Natural killer cell (primary cell): Measurements from ENCODE around the gene COL8A1. TPM values are rescaled to one million over a fixed set of nuclear protein-coding genes. Genes with fewer than 3 reads are reported as not detected.

Source experiments
- ATAC-seq, 3 donors: fragments of 150-1000 bp in 2 of 3; fragments of 200-7000 bp in 1 of 3; cut with Tn5 transposase; 1 replicate in 1 of 3; 2 replicates in 2 of 3; pipeline ENCODE4 v1.10.0; 2021; ENCODE audit warnings: mild to moderate bottlenecking in 2 of 3, moderate library complexity in 2 of 3
- DNase-seq, 2 donors: peaks; one replicate each; pipeline versions ENCODE4 v3.0.0 to v3.0.0-alpha.2; 2013 to 2021; ENCODE audit warnings: mixed read lengths in 1 of 2
- H3K27ac ChIP-seq: one replicate; pipeline ENCODE4 v1.5.1; 2013; ENCODE audit warnings: mild to moderate bottlenecking, low read length
- H3K27me3 ChIP-seq: one replicate; pipeline ENCODE4 v1.6.1; 2013; ENCODE audit warnings: low read length; ENCODE audit not compliant: control insufficient read depth, insufficient read depth
- H3K36me3 ChIP-seq: one replicate; pipeline ENCODE4 v1.6.1; 2013; ENCODE audit warnings: low read length; ENCODE audit not compliant: control insufficient read depth, insufficient read depth
- H3K4me1 ChIP-seq: one replicate; pipeline ENCODE4 v1.6.1; 2013; ENCODE audit warnings: low read length; ENCODE audit not compliant: control insufficient read depth, insufficient read depth
- H3K4me3 ChIP-seq: one replicate; pipeline ENCODE4 v1.5.1; 2013; ENCODE audit warnings: low read length
- H3K9me3 ChIP-seq: one replicate; pipeline ENCODE4 v1.6.1; 2013; ENCODE audit warnings: low read length; ENCODE audit not compliant: control insufficient read depth, insufficient read depth
- H3K27ac Mint-ChIP-seq, 2 donors: one replicate each; pipeline ENCODE4 v1.8.0; 2022; ENCODE audit warnings: mild to moderate bottlenecking in 2 of 2, mixed read lengths in 2 of 2, moderate library complexity in 1 of 2
- H3K27me3 Mint-ChIP-seq, 2 donors: one replicate each; pipeline ENCODE4 v1.8.0; 2022; ENCODE audit warnings: low read depth in 2 of 2, mixed read lengths in 2 of 2
- H3K36me3 Mint-ChIP-seq: one replicate; pipeline ENCODE4 v1.8.0; 2022; ENCODE audit warnings: mixed read lengths
- H3K4me1 Mint-ChIP-seq, 2 donors: one replicate each; pipeline ENCODE4 v1.8.0; 2022; ENCODE audit warnings: mixed read lengths in 2 of 2
- H3K4me3 Mint-ChIP-seq: one replicate; pipeline ENCODE4 v1.8.0; 2022; ENCODE audit warnings: mild to moderate bottlenecking, moderate library complexity, mixed read lengths
- H3K9me3 Mint-ChIP-seq, 2 donors: one replicate each; pipeline ENCODE4 v1.8.0; 2022; ENCODE audit warnings: mixed read lengths in 2 of 2
- WGBS: methylation state at CpG from one replicate; pipeline ENCODE4 v1.1.7; 2013; ENCODE audit warnings: missing lambda C conversion rate; ENCODE audit not compliant: insufficient coverage; 5-methylcytosine and 5-hydroxymethylcytosine counted together
- intact Hi-C: fragments of 100-400 bp; cut with micrococcal nuclease; formaldehyde crosslinking; loops from one replicate; pipeline ENCODE4 v1.14.2; 2022
- total RNA-seq, 4 donors: library from RNA; stranded (reverse); fragments of 120-200 nt in 1 of 4; gene quantifications; one replicate each; pipeline versions ENCODE4 v1.2.3 to v1.2.4, GENCODE V29; 2013 to 2022
- TF ChIP-seq, protein P1 (sequence below): fragments of 200-600 bp; IDR thresholded peaks from one replicate; pipeline ENCODE4 v1.8.0; 2022; ENCODE audit warnings: antibody characterized with exemption

The COL8A1 gene
- total RNA-seq, 3 donors from 2014 or later (not counting 1 experiment from before 2014, with no cell fraction given), result 0.12 to 0.23 TPM; not detected in 1

DNA sequence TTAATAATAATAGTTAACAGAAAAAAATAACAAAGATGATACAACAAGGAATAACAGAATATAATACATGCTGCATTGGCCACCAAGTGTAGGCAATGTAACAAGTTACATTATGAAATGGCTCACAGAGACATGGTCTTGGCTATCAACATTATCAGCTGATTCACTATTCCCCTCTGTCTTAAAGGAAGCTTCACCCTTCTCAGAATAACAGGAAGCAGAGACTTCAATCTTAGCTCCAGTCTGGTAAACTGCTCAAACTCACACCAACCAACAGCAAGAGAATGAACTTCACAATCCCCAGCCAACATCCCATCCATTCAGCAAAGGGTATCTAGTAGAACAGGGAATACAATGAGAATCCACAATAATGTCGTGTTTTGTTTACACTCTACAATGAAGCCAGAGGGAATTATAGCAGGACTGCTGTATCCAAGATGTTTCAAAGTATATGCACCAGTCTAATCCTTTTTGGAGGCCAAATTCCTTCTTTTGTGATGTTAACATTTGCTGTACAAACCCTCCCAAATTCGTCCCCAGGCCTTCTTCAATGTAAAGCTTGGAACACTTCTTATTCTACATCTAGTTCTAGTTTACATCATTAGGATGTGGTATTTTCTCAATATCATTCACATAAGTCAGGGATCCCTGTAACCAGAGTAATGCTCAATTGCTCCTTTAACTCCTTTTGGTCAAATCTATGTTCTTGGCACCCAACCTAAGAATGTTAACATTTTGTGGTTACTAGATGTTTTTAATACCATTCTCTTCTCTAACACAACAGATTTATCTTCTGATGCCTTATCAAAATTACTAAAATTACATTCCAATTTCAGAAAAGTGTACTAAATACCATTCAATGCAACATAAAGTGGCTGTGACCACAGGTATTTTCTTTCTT, 126.9 kb downstream of the COL8A1 start:
- Mint-ChIP-seq H3K9me3 (no peaks in the 10 kb centered on the region), H3K4me1 (no peaks in the 10 kb centered on the region), H3K27me3 (peaks cover 8 to 9% of the 10 kb centered on the region in 2 donors), H3K36me3 (no peaks in the 10 kb centered on the region), H3K4me3 (no peak overlapping the region), H3K27ac (no peak overlapping the region)
- no peak for ATAC-seq
- Histone ChIP-seq H3K4me3 (no peak overlapping the region), H3K9me3 (no peaks in the 10 kb centered on the region), H3K27ac (no peak overlapping the region), H3K4me1 (no peaks in the 10 kb centered on the region), H3K36me3 (no peaks in the 10 kb centered on the region), H3K27me3 (no peaks in the 10 kb centered on the region)
- TF ChIP-seq, protein P1, sequence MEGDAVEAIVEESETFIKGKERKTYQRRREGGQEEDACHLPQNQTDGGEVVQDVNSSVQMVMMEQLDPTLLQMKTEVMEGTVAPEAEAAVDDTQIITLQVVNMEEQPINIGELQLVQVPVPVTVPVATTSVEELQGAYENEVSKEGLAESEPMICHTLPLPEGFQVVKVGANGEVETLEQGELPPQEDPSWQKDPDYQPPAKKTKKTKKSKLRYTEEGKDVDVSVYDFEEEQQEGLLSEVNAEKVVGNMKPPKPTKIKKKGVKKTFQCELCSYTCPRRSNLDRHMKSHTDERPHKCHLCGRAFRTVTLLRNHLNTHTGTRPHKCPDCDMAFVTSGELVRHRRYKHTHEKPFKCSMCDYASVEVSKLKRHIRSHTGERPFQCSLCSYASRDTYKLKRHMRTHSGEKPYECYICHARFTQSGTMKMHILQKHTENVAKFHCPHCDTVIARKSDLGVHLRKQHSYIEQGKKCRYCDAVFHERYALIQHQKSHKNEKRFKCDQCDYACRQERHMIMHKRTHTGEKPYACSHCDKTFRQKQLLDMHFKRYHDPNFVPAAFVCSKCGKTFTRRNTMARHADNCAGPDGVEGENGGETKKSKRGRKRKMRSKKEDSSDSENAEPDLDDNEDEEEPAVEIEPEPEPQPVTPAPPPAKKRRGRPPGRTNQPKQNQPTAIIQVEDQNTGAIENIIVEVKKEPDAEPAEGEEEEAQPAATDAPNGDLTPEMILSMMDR, result no peak
- intact Hi-C loops, result no loop called here
- 67% methylated on average over 2 of the region's 2 CpGs for WGBS
- no peak for DNase-seq

DNA sequence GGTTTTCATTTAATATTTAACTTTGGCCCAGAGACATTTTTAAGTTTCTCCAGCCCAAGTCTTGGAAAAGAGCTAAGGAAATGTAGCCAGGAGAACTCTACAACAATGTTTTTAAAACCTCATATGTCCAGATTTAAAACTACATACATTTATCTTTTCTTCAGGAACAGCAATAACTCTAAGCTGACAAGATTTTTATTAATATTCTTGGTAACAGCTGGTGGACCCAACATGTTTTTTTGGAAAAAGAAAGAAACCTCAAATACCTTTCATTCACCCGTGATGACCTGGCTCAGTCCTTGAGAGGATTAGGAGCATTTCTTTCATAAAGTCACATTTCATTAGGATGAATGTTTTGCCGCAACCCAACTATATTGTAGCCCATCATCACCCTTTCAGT, 128.9 kb downstream of the COL8A1 start:
- H3K36me3 ChIP-seq, result no peaks in the 10 kb centered on the region
- no peak for DNase-seq
- H3K27me3 Mint-ChIP-seq, result peaks cover 5 to 8% of the 10 kb centered on the region in 2 donors
- H3K9me3 Mint-ChIP-seq, result no peaks in the 10 kb centered on the region
- no peak overlapping the region for H3K4me3 ChIP-seq
- 75% methylated on average over 1 of the region's 2 CpGs for WGBS
- no peaks in the 10 kb centered on the region for H3K4me1 ChIP-seq
- TF ChIP-seq, protein P1, result no peak
- no peak overlapping the region for H3K27ac Mint-ChIP-seq
- ATAC-seq, result no peak
- H3K4me3 Mint-ChIP-seq, result no peak overlapping the region
- H3K27me3 ChIP-seq, result no peaks in the 10 kb centered on the region
- intact Hi-C loops, result no loop called here
- H3K9me3 ChIP-seq, result no peaks in the 10 kb centered on the region
- H3K36me3 Mint-ChIP-seq, result no peaks in the 10 kb centered on the region
- H3K27ac ChIP-seq, result no peak overlapping the region
- no peaks in the 10 kb centered on the region for H3K4me1 Mint-ChIP-seq

DNA sequence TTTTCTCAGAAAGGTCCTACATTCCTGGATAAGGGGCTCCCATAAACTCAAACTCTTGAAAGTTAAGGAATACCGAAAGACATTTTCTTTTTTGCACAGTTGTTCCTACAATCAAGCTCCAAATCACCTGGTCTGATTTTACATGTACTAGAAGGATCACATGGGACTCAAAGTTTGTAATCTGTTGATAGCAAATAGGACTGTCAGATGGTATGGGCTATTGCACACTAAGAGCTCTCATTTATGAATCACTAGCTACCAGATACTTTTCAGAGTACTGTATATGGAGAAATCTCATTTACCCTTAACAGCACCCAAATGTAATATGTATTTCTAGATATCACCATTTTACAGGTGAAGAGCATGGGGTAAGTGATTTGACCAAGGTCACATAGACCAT, 129.7 kb downstream of the COL8A1 start:
- H3K36me3 ChIP-seq, result no peaks in the 10 kb centered on the region
- Mint-ChIP-seq H3K27me3 (peaks cover 0 to 6% of the 10 kb centered on the region in 2 donors), H3K4me3 (no peak overlapping the region), H3K27ac (no peak overlapping the region), H3K9me3 (no peaks in the 10 kb centered on the region), H3K4me1 (no peaks in the 10 kb centered on the region), H3K36me3 (no peaks in the 10 kb centered on the region)
- intact Hi-C loops, result no loop called here
- no peak overlapping the region for H3K4me3 ChIP-seq
- no peaks in the 10 kb centered on the region for H3K4me1 ChIP-seq
- H3K27me3 ChIP-seq, result no peaks in the 10 kb centered on the region
- TF ChIP-seq, protein P1, result no peak
- 100% methylated on average over 1 of the region's 1 CpG for WGBS
- no peaks in the 10 kb centered on the region for H3K9me3 ChIP-seq
- DNase-seq (no peak), ATAC-seq (no peak)
- no peak overlapping the region for H3K27ac ChIP-seq
